Right lobe of liver (tissue), 6 donors: Measurements from ENCODE around the gene SH3PXD2A. TPM values are rescaled to one million over a fixed set of nuclear protein-coding genes. Genes with fewer than 3 reads are reported as not detected.

Source experiments
- ATAC-seq, 4 donors: fragments of 200-7000 bp; cut with Tn5 transposase; one replicate each; pipeline ENCODE4 v1.9.1; 2020; ENCODE audit warnings: mild to moderate bottlenecking in 4 of 4, moderate library complexity in 4 of 4
- DNase-seq, 3 donors: peaks; one replicate each; pipeline ENCODE4 v3.0.0-alpha.2; 2020
- H3K27ac ChIP-seq, 3 donors: fragments of 200-600 bp; one replicate each; pipeline ENCODE4 v1.8.0; 2022
- H3K27me3 ChIP-seq, 2 donors: fragments of 200-600 bp; one replicate each; pipeline ENCODE4 v1.8.0; 2022
- H3K36me3 ChIP-seq, 4 donors: fragments of 200-600 bp; sonication (generic) in 1 of 4; one replicate each; pipeline versions ENCODE4 v1.5.1 to v1.8.0; 2017 to 2022; ENCODE audit warnings: control low read depth in 1 of 4
- H3K4me1 ChIP-seq, 4 donors: fragments of 200-600 bp; sonication (generic) in 1 of 4; one replicate each; pipeline versions ENCODE4 v1.5.1 to v1.8.0; 2017 to 2022; ENCODE audit warnings: control low read depth in 1 of 4
- H3K4me3 ChIP-seq, 3 donors: fragments of 200-600 bp; one replicate each; pipeline ENCODE4 v1.8.0; 2022
- H3K9me3 ChIP-seq, 4 donors: fragments of 200-600 bp; sonication (generic) in 1 of 4; one replicate each; pipeline versions ENCODE4 v1.5.1 to v1.8.0; 2017 to 2022; ENCODE audit warnings: control low read depth in 1 of 4
- POLR2A ChIP-seq: fragments of 450-650 bp; IDR thresholded peaks from one replicate; pipeline ENCODE4 v1.6.1; 2017; ENCODE audit warnings: antibody characterized with exemption, mild to moderate bottlenecking
- WGBS: methylation state at CpG from one replicate; pipeline ENCODE4 v1.1.6; 2018; ENCODE audit warnings: low coverage, low lambda C conversion rate; ENCODE audit not compliant: insufficient coverage; ENCODE audit errors: missing lambda C conversion rate; 5-methylcytosine and 5-hydroxymethylcytosine counted together
- intact Hi-C, 2 donors: fragments of 100-400 bp; cut with DNase I; formaldehyde crosslinking; loops; one replicate each; pipeline versions ENCODE4 v1.11.2 to v1.14.1; 2022
- total RNA-seq, 6 experiments: library from RNA; depleted of rRNA in 2 of 6; stranded (reverse); fragments of >200 nt in 2 of 6; fragmentation: NEBNext Ultra II Directional in 3 of 6; extraction: Animal tissue kit (Norgen Biotek cat#: 25700) in 3 of 6; gene quantifications; one replicate each; pipeline versions ENCODE4 v1.1.0 to v1.2.4, GENCODE V29; 2016 to 2023
- TF ChIP-seq, protein P1 (sequence below), 4 donors: fragments of 200-600 bp in 3 of 4; fragments of 450-650 bp in 1 of 4; IDR thresholded peaks; one replicate each; pipeline versions ENCODE4 v1.5.1 to v1.8.0; 2016 to 2022; ENCODE audit warnings: antibody characterized with exemption in 4 of 4, mild to moderate bottlenecking in 2 of 4
- donor health status: DM: no; HTN: yes; CAD: no.
- donor health status: DM: no; HTN: no; CAD: no.
- donor health status: DM: no; HTN: no; CAD: no.
- donor health status: DM: no; HTN: yes; CAD: no.
- donor health status: DM: no; HTN: yes; CAD: no.

SH3PXD2A gene
- total RNA-seq, 6 experiments from 2014 or later: 3.0 to 38.3 (median 10.0) TPM

DNA sequence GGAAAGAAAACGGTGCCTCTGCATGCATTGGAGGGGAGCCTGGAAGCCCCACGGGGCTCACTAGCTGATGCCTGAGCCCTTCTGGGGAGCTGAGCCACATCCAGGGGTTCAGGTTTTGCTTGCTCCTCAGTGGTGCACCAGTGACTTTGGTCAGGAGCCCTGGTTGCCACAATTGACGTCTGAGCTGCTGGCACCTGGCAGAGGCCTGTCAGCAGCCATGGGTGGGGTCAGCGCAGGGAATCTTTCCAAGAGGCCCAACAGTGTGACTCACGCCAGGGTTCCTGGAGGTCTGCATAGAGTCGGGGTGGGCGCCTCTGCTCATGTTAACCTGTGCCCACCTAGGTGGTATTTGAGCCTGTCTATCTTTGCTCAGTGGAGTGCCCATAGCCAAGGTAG, 223.1 kb downstream of the SH3PXD2A start:
- H3K4me1 ChIP-seq: no peaks in the 10 kb centered on the region
- no peak for DNase-seq
- H3K36me3 ChIP-seq: peaks cover 0 to 7% (median 0%) of the 10 kb centered on the region in 4 donors
- intact Hi-C loops: no loop called here
- H3K27me3 ChIP-seq: no peaks in the 10 kb centered on the region
- TF ChIP-seq, protein P1, sequence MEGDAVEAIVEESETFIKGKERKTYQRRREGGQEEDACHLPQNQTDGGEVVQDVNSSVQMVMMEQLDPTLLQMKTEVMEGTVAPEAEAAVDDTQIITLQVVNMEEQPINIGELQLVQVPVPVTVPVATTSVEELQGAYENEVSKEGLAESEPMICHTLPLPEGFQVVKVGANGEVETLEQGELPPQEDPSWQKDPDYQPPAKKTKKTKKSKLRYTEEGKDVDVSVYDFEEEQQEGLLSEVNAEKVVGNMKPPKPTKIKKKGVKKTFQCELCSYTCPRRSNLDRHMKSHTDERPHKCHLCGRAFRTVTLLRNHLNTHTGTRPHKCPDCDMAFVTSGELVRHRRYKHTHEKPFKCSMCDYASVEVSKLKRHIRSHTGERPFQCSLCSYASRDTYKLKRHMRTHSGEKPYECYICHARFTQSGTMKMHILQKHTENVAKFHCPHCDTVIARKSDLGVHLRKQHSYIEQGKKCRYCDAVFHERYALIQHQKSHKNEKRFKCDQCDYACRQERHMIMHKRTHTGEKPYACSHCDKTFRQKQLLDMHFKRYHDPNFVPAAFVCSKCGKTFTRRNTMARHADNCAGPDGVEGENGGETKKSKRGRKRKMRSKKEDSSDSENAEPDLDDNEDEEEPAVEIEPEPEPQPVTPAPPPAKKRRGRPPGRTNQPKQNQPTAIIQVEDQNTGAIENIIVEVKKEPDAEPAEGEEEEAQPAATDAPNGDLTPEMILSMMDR (IDR thresholded peaks at IDR 0.05): no peak
- no peak for TF ChIP-seq POLR2A
- H3K9me3 ChIP-seq: no peaks in the 10 kb centered on the region
- no peak overlapping the region for H3K27ac ChIP-seq
- WGBS: 42% methylated on average over 2 of the region's 7 CpGs
- no peak overlapping the region for H3K4me3 ChIP-seq
- ATAC-seq: no peak

- H3K9me3 ChIP-seq: no peaks in the 10 kb centered on the region
- TF ChIP-seq POLR2A: no peak
- TF ChIP-seq, protein P1 (IDR thresholded peaks at IDR 0.05): no peak
- 45% methylated on average over 1 of the region's 1 CpG for WGBS
- no peaks in the 10 kb centered on the region for H3K4me1 ChIP-seq
- intact Hi-C loops: no loop called here
- ATAC-seq (no peak), DNase-seq (no peak)
- H3K4me3 ChIP-seq: no peak overlapping the region
- no peak overlapping the region for H3K27ac ChIP-seq
- no peaks in the 10 kb centered on the region for H3K27me3 ChIP-seq
- H3K36me3 ChIP-seq: peaks cover 0 to 11% (median 0%) of the 10 kb centered on the region in 4 donors
These were observed 225.2 kb downstream of the SH3PXD2A start for GRCh38 chr10:103630156-103630555.

DNA sequence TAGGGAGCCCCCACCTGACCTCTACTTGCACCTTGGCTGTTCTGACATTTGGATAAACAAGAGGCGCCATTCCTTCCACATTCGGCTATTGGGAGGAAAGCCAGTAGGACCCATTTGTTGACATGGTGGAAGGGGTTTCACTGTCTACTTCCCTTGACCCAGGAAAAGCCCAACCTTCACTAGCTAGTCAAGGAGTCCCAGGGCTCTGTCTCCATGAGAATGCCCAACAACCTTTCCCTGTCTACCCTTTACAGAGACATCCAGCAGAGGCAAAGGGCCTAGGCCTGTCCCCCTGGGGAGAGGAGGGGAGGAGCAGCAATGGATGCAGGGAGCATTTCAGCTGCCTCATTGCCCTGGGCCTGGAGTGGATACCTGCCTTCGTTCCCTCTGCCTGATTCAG, 225.8 kb downstream of the SH3PXD2A start:
- 83% methylated on average over 1 of the region's 3 CpGs for WGBS
- ATAC-seq: no peak
- H3K27me3 ChIP-seq: no peaks in the 10 kb centered on the region

DNA sequence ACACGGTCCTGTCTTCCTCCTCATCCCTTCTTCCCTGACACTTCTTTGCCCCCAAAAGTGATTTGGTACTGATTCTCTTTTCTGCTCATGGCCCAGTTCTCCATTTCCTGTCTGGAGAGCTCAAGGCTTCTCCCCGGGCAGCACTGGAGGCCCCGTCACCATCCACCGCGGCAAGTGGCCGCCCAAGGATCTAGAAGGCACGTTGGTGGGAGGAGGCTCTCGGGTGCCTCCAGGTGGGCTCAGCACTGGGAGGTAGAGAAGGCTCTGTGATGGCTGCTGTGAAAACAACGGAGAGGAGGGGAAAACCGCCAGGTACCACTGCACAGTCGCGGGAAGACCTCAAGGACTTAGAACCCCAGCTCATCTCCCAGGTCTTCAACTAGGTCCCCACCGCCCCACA, 227.5 kb downstream of the SH3PXD2A start:
- H3K27ac ChIP-seq: no peak overlapping the region

More for the DNA sequence above, 225.8 kb downstream of the SH3PXD2A start:
- H3K27ac ChIP-seq: no peak overlapping the region
- H3K9me3 ChIP-seq: no peaks in the 10 kb centered on the region
- peaks cover 0 to 11% (median 0%) of the 10 kb centered on the region in 4 donors for H3K36me3 ChIP-seq
- H3K4me1 ChIP-seq: no peaks in the 10 kb centered on the region
- no peak for TF ChIP-seq POLR2A
- TF ChIP-seq, protein P1 (IDR thresholded peaks at IDR 0.05): no peak
- intact Hi-C loops: no loop called here
- H3K4me3 ChIP-seq: no peak overlapping the region
- DNase-seq: no peak

More for the DNA sequence above, 227.5 kb downstream of the SH3PXD2A start:
- intact Hi-C loops: no loop called here
- DNase-seq: no peak
- Histone ChIP-seq H3K4me3 (no peak overlapping the region), H3K9me3 (no peaks in the 10 kb centered on the region), H3K4me1 (no peaks in the 10 kb centered on the region), H3K36me3 (peaks cover 0 to 6% (median 0%) of the 10 kb centered on the region in 4 donors), H3K27me3 (no peaks in the 10 kb centered on the region)
- no peak for TF ChIP-seq POLR2A
- TF ChIP-seq, protein P1 (IDR thresholded peaks at IDR 0.05): no peak
- no peak for ATAC-seq
- 92% methylated on average over 6 of the region's 13 CpGs for WGBS
